ENCODE measurements around the gene FOXJ1. TPM values are rescaled to one million over a fixed set of nuclear protein-coding genes. Genes with fewer than 3 reads are reported as not detected.

The FOXJ1 gene
- total RNA-seq, 1 experiment from 2014 or later, result not detected

GRCh38 chr17:76094046-76094445 lies 47.0 kb downstream of the FOXJ1 start:
- no peak for DNase-seq (ENCODE audit: unreplicated experiment)
- H3K9me3 Mint-ChIP-seq (ENCODE audit: unreplicated experiment), result no peaks in the 10 kb centered on the region
- H3K27ac Mint-ChIP-seq (ENCODE audit: low read depth, unreplicated experiment), result no peak overlapping the region
- ChIA-PET POLR2A (interaction anchor here (0.6 kb wide), 1 partner anchor 161 kb away, joined by 3 read pairs; no protein-coding TSS in a partner anchor), CTCF (interaction anchor here (0.6 kb wide), 1 partner anchor 19 kb away, joined by 3 read pairs; the partner anchor contains the start of gene GALR2)
- TF ChIP-seq CTCF (IDR thresholded peaks at IDR 0.05; ENCODE audit: unreplicated experiment), result no peak
- intact Hi-C loops (cut with micrococcal nuclease), result no loop called here
- H3K27me3 Mint-ChIP-seq (ENCODE audit: insufficient read depth, unreplicated experiment), result no peaks in the 10 kb centered on the region
- BruUV-seq (replicated peaks), result no TSS peak
- no peak overlapping the region for H3K4me3 Mint-ChIP-seq (ENCODE audit: unreplicated experiment)
- no peaks in the 10 kb centered on the region for H3K4me1 Mint-ChIP-seq (ENCODE audit: insufficient read depth, unreplicated experiment)
- H3K36me3 Mint-ChIP-seq (ENCODE audit: insufficient read depth, unreplicated experiment), result peaks cover 60% of the 10 kb centered on the region

- CTCF ChIA-PET, result interaction anchor here (0.7 to 0.8 kb wide), 3 partner anchors 41 to 329 kb away, joined by 3 to 5 read pairs (median 4); no protein-coding TSS in a partner anchor
- no peaks in the 10 kb centered on the region for H3K4me1 Mint-ChIP-seq (ENCODE audit: insufficient read depth, unreplicated experiment)
- no peaks in the 10 kb centered on the region for H3K9me3 Mint-ChIP-seq (ENCODE audit: unreplicated experiment)
- BruUV-seq (replicated peaks), result no TSS peak
- no peaks in the 10 kb centered on the region for H3K27me3 Mint-ChIP-seq (ENCODE audit: insufficient read depth, unreplicated experiment)
- DNase-seq (ENCODE audit: unreplicated experiment), result no peak
- intact Hi-C loops (cut with micrococcal nuclease), result no loop called here
- POLR2A ChIA-PET, result interaction anchor here (1.1 to 1.3 kb wide), 2 partner anchors 10 to 11 kb away, joined by 4 to 8 read pairs; no protein-coding TSS in a partner anchor
- TF ChIP-seq CTCF (IDR thresholded peaks at IDR 0.05; ENCODE audit: unreplicated experiment), result no peak
- no peak overlapping the region for H3K27ac Mint-ChIP-seq (ENCODE audit: low read depth, unreplicated experiment)
- H3K4me3 Mint-ChIP-seq (ENCODE audit: unreplicated experiment), result no peak overlapping the region
- H3K36me3 Mint-ChIP-seq (ENCODE audit: insufficient read depth, unreplicated experiment), result peaks cover 52% of the 10 kb centered on the region
Observed at GRCh38 chr17:76092526-76093413, 48.3 kb downstream of the FOXJ1 start.

- ChIA-PET POLR2A (interaction anchor here (0.7 to 1.3 kb wide), 3 partner anchors 10 to 21 kb away, joined by 3 to 8 read pairs (median 3); no protein-coding TSS in a partner anchor), CTCF (no interaction called here)
- no peak overlapping the region for H3K4me3 Mint-ChIP-seq (ENCODE audit: unreplicated experiment)
- no TSS peak for BruUV-seq (replicated peaks)
- no peak for TF ChIP-seq CTCF (IDR thresholded peaks at IDR 0.05; ENCODE audit: unreplicated experiment)
- H3K9me3 Mint-ChIP-seq (ENCODE audit: unreplicated experiment), result no peaks in the 10 kb centered on the region
- H3K4me1 Mint-ChIP-seq (ENCODE audit: insufficient read depth, unreplicated experiment), result no peaks in the 10 kb centered on the region
- H3K27me3 Mint-ChIP-seq (ENCODE audit: insufficient read depth, unreplicated experiment), result no peaks in the 10 kb centered on the region
- intact Hi-C loops (cut with micrococcal nuclease), result no loop called here
- no peak for DNase-seq (ENCODE audit: unreplicated experiment)
- peaks cover 41% of the 10 kb centered on the region for H3K36me3 Mint-ChIP-seq (ENCODE audit: insufficient read depth, unreplicated experiment)
- H3K27ac Mint-ChIP-seq (ENCODE audit: low read depth, unreplicated experiment), result no peak overlapping the region
Observed at GRCh38 chr17:76091526-76092286, 49.3 kb downstream of the FOXJ1 start.

Data from MCF 10A (cell line).